NCI-H460 (cell line): ENCODE data around the gene PABPN1L. TPM values are rescaled to one million over a fixed set of nuclear protein-coding genes. Genes with fewer than 3 reads are reported as not detected.

Experiments used
- DNase-seq: peaks from one replicate; pipeline ENCODE4 v3.0.0-alpha.2; 2016; ENCODE audit warnings: low read depth; ENCODE audit errors: extremely low read depth
- total RNA-seq: library from RNA; depleted of rRNA; stranded (reverse); fragments of >200 nt; shearing (Covaris generic); gene quantifications from 2 replicates; pipeline ENCODE4 v1.2.3, GENCODE V29; 2014

PABPN1L gene
- total RNA-seq, 1 experiment from 2014 or later, result not detected

DNA sequence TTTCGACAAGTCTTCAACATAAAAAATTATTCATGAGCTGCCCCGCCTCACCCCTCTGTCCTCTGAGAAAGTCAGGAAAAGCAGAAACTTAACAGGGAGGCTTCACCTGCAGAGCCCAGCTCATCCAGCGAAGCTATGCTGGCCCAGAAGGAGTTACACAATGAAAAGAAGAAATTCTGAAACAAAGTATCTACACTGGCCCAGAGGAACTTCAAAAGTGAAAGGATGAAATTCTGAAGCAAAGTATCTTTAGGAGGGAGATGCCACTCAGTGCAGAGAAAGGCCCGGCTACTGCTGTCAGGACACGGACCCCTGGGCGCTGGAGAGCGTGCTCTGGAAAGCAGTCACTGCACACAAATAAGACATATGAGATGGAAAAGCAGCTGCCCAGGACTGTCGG, 11.3 kb downstream of the PABPN1L start:
- no peak for DNase-seq

DNA sequence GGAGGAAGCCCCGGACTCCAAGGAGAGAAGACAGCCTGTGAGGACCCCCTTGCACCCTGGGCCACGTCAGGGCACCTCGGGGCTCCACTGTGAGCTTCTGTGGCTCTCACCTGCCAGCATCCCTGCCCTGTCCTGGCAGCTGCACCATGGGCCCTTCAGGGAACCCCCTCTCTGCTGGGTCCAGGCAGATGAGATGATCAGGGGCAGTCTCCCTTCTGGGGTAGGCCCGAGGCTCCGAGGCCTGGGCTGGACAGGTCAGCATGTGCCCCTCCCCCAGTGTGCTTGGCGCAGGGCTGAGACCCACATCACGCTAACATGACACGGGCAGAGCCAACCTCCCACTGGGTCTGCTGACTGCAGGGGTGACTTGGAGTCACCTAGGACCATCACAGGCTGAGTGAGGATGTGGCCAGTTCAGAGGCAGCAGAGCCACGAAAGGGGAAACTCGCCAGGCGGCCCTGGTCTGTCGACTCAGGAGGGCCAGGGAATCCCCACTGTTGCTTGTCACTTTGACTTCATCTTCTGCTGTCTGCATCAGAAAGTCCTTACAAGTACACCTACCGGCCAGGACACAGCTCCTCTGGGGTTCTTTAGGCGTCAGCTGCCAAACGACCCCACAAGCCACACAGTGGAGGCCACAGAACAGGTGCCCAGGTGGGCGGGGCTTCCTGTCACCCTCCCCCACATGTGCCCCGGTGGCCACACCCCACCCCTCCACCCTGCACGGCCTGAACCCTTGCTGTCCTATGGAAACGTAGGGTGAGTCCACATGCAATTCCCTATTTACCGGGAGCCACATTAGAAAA, 12.0 kb downstream of the PABPN1L start:
- no peak for DNase-seq

DNA sequence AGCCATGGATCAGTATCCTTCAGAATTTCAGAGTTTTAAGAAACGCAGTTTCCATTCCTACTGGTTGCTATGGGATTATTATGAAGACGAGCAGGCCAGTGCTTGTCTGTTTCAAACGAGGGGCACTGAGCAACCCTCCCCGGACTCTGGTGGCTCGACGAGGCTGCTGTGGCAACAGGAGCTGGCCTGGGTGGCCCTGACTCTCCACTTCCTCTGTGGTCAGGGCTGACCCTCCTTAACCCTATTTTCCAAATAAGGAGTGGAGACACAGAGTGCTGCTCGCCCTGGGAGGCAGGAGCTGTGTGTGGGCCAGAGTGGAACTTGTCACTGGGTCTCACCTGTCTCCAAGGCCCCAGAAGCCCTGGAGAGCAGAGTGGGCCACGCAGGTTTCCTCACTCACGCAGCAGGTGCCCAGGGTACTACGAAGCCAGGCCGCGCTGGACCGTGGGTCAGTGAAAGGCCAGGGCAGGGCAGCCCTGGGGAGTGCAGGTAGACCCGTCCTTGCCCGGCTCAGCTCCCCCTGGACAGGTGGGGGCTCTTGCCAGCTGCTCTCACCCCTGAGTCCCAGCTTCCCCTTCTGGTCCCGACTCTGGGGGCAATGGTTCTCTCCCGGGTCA, 13.0 kb downstream of the PABPN1L start:
- DNase-seq, result no peak

DNA sequence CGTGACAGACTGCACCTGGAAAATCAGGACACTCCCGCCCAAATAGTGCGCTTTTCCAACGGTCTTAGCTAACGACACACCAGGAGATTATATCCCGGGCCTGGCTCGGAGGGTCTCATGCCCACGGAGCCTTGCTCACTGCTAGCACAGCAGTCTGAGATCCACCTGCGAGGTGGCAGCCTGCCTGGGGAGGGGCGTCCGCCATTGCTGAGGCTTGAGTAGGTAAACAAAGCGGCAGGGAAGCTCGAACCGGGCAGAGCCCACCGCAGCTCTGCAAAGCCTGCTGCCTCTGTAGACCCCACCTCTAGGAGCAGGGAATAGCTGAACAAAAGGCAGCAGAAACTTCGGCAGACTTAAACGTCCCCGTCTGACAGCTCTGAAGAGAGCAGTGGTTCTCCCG, 14.8 kb downstream of the PABPN1L start:
- DNase-seq, result no peak

DNA sequence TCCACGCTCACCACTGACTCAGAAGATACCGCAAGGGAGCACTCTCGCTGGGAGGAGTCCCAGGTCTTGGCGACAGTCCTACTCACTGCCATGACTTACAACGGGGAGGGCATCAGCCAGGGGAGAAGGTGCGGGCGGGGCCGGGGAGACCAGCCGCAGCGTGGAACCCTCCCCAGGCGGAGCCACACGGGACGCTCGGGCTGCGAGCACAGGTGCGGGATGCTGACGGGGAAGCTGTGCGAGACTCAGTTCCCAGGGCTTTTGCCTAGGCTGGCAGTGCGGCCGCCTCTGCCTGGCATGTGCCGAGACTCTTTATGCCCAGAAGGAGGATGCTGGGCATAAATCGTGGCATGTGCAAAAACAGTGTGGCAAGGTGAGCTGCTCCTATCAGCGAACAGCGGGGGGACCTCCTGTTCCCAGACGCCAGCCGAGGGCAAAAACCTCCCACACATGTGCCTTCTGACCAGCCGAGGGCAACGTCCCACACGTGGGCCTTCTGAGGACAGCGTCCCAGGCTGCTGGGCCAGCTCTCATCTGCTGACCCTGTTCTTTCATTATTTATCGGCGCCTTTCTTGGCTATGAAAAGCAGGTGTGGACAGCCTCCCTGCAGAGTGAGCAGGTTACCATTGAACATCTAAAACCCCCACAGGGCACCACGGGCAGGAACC, 15.8 kb downstream of the PABPN1L start:
- DNase-seq, result no peak

DNA sequence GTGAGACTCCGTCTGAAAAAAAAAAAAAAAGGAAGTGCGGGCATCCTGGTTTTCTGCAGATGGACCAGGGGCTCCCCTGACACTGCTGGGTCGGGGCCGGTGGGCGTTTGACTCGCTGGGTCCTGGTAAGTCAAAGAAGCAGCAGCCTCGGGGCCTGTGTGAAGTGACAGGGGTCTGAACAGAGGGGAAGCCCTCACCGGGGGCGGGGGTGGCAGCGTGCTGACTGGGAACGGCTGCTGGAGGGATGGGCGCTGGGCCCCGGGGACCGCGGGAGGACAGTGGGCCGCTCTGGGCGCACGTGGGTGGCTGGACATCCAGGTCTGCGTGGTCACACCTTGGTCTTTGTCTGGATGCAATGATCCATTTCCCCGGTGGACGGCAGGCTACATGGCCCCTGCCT, 17.9 kb downstream of the PABPN1L start:
- DNase-seq, result no peak

DNA sequence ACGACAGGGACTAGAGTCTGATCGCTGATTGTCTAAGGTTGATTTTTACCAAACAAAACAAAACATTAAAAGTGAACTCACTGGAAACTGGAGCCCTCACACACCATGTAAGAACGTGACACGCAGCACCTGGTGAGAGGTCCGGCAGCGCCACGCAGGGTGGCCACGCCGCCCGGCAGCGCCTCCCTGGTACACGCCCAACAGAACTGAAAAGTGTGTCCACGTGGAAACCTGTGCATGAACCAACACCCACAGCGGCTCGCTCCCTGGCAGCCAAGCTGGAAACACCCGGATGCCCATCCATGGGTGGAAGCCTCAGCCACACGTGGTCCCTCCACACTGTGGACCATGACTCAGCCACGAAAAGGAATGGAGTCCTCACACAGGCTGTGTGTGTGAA, 18.8 kb downstream of the PABPN1L start:
- no peak for DNase-seq

DNA sequence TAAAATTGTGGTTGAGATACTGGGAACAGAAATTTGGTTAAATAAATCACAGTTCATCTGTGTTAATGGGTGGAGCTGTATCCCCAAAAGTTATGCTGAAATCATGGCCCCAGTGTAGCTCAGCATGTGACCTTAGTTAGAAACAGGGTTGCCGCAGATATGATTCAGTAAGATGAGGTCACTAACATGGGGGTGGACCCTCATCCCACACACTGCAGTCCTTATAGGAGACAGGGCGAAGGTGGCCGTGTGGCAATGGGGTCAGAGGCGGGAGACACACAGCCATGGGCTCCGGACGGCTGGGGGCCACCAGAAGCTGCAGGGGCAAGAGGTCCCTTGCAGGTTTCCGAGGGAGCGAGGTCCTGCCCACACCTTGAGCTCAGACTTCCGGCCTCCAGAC, 20.4 kb downstream of the PABPN1L start:
- DNase-seq, result no peak

DNA sequence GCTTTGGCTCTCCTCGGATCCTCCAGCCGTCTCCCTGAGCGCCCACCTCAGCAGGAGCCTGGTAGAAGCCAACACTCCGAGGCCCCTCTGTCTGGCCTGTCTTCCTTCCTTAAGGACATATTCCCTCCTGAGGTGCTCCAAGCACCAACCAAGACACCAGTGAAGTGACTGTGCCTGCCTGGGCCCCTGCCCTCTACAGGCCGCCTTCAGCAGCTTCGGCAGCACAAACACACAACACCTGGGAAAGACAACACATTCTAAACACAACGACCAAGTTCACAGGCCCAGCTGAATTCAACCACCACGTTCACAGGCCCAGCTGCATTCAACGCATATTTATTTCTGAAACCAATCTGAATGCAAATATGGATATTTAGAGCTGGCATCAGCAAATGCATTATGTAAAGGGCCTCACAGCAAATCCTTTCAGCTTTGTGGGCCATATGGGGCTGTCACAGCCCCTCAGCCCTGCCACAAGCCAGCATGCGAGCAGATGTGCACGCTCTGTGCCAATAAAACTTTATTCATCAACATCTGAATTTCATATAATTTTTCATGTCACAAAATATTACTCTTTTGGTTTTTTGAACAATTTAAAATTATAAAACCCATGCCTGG, 21.9 kb downstream of the PABPN1L start:
- DNase-seq, result no peak

DNA sequence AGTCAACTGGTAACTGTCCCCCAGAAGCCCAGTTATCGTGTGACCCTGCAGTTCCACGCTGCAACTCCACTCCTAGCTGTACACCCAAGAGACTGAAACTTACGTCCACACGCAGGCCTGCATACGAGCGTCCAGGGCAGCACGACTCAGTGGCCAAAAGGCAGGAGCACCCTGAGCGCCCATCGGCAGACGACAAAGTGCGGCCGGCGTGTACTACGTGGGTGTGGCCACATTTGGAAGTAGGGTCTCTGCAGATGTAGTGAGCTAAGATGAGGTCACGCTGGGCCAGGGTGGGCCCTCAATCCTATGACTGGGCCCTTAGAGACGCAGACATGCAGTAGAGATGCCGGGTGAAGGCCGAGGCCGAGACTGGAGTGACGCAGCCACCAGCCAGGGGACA, 23.2 kb downstream of the PABPN1L start:
- DNase-seq, result no peak

DNA sequence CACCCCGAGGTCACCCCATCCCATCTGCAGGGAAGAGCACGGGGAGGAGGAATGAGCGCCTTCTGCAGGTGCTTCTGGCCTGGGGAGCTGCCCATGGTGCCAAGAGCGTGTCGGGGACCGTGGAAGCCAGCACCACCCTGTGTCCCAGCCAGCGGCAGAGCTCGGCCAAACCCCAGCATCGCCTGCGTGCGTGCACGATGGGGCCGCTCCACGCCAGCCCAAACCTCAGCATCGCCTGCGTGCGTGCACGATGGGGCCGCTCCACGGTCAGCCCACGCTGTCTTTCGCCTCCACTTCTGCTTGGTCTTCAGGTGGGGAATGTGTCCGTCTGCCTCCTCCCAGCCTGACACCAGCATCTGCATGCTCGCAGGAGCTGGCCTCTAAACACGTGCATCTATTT, 23.7 kb downstream of the PABPN1L start:
- DNase-seq, result no peak

DNA sequence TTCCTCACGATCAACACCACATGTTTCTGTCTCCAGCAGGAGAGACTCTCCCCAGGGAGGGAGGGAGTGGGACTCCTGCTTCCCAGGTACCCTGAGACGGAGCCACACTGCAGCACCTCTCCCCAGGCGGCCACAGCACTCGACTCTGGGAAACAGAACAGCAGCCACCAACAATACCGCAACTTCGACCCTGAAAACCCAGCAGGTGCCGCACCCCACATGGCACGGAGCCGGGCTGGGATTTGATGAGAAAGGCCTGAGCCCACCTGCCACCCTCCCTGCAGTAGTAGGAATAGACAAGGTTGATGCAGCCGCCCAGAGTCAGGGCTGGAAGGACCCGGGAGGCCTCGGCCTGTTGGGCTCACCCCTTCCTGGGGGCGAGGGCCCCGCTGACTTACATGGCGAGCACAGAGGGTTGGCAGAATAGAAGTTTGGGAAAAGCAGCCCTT, 24.1 kb downstream of the PABPN1L start:
- DNase-seq, result no peak

DNA sequence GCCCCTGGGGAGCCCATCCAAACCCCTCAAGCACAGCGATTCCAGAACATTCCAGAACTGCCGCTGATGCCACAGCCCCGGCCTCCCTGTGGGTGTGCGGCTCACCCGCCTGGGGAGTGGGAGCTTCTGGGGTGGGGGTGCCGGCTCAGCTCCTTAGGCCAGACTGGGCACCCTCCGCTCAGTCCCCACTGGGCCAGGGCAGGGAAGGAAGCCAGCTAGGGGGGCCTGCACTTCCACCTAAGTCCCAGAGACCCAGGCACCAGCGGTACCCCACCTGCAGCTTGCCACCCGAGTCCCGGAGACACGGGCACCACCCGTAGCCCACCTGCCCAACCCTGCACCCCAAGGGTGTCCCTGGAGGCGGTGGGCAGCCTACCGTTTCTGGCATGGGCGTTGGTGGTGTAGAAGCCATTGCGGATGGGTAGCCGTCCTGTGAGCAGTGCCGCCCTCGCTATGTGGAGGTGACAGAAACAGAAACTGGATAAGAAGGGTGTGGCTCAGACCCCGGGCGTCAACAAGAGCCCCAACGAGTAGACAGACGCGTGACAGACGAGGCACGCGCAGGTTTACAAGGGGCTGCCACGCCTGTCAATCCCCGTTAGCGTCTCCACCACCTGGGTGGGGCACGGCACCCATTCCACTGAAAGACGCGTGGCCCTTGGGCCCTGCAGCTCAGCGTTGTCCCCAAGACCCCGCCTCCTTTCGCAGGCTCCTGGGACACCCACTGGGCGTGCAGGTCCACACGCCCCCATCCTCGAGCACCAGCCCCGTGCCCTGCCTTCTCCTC, 24.7 kb downstream of the PABPN1L start:
- DNase-seq, result no peak

DNA sequence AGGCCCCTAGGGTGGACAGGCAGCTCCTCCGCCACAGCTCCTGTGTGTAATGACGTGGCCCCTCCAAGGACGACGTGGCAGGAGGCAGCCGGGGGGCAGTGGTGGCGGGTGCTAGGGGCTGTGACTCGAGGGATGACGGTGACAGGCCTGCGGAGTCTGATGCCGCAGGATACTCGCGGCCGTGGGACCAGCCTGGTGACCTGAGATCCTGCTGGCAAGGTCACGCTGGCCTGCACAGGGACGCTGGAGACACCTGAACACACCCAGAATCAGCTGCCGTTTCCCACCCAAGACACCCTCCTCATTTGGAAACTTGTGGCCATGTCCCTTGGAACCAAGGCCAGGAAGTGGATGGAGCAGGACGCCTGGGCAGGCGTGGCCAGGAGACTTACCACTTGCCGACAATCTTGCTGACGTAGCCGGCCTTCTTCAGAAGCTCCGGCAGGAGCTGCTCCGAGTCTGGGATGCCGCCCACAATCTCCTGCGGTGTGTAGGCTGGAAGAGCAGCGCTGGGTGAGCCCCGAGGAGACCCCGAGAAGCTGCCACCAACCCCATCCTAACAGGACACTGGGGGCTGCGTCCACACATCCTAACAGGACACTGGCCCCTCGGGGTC, 25.8 kb downstream of the PABPN1L start:
- no peak for DNase-seq

DNA sequence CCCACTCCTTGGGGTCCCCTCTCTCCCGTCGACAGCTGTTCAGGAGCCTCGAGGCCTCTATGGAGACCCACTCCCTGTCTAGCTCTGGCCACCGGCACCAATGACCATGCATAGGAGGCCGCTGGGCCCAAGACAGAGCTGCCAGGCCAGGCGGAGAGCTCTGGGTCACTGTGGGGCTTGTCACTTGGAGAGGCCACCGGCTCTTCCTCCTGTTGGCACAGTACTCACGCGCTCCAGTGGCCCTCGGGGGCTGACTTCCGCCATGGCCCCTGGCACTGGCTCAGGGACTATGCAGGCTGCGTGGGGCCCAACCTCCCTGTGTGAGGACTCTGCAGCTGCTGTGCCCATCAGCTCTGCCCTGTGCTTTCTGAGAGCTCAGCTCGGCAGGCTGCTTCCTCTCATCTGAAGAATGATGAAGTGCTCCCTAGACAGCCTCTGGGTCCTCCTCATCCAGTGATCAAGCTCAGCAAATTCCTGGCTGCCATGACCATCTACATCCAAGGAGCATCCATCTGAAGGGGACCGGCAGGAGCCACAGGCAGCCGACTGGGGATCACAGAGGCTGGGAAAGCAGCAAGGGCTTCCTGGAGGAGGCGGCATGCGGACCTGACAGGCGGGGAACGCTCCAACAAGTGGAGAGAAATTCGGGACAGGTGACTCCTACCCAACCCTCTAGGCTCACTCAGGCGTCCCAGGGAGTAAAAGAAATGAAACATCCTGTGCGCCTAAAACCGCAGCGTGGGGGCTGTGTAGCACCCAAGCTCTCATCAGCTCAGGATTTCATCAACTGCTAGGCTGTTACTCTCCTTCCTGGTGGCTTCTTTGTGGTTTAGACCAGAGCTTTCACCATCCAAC, 26.5 kb downstream of the PABPN1L start:
- DNase-seq, result no peak

DNA sequence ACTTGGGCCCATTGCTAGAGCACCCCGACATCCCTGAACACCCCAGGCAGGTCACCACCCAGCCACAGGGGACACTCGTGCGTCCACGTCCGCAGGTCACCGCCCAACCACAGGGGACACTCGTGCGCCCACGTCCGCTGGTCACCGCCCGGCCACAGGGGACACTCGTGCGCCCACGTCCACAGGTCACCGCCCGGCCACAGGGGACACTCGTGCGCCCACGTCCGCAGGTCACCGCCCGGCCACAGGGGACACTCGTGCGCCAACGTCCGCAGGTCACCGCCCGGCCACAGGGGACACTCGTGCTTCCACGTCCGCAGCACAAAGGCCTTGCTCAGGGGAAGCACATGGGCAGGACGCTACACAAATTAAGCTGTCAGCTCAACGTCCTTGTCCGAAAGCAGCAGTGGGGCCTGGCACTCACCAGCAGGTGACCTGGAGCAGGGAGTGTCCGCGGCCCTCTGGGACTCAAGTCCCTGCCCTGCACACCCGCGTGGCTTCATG, 27.4 kb downstream of the PABPN1L start:
- no peak for DNase-seq

DNA sequence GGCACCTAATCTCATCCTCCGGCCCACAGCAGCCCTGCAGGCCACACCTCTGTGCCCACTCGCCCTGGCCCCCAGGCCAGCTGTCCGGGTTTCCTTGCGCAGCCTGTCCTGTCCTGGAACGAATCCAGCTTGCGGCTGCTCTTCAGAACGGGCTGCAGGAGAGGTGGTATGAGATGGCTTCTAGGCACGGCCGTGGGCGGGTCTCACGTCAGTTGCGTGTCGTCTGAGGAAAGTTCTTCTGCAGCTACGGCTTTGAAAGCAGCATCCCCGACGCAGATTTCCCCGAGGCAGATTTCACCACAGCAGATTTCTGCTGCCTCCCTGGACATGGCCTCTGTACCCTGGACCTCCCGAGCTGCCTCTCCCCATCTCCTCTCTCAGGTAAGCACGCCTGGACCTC, 27.9 kb downstream of the PABPN1L start:
- DNase-seq, result no peak

DNA sequence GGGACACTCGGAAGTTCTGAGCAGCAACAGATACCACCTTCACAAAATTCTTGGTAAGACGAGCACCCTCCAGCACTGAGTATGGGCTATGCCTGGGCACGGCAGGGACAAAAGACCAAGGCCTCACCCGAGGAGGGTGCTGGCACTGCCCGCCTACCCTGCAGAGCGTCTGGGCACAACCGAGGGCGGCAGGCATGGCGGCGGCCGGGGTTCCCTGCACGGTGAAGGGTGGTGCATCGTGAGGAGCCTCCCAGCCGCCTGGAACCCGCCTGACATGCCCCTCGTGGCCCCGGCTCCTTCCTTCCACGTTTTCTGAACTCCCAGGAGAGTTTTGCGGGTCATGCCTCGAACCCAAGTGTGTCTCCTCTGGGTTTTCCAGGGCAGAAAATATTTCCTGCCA, 28.7 kb downstream of the PABPN1L start:
- no peak for DNase-seq

DNA sequence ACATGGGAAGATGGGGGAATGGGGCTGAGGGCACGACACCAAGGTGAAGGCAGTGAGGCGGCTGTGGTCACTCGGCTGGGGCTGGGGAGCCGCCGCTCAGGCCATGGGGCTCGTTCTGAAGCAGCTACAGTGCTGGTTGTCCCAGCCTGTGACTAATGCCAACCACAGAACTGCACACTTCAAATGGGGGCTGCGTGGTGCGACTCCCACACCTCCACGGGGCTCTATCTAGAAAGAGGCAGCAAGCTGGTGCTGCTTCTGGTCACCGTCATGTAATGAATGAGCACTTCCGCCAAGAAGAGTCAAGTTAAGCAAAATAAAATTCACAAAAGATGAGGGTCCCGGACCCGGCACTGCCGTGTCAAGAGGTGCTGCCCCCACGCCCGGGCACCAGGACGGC, 29.7 kb downstream of the PABPN1L start:
- DNase-seq, result no peak
